Type B pancreatic cell (in vitro differentiated cells): Measurements from ENCODE around the gene TRAPPC3. TPM values are rescaled to one million over a fixed set of nuclear protein-coding genes. Genes with fewer than 3 reads are reported as not detected.

Source experiments
- DNase-seq: peaks from one replicate; pipeline ENCODE4 v3.0.0; 2021; ENCODE audit warnings: mixed read lengths; ENCODE audit not compliant: unreplicated experiment; ENCODE audit errors: extremely low spot score
- H3K27ac Mint-ChIP-seq: 2 replicates; pipeline ENCODE4 v1.8.0; 2021; ENCODE audit warnings: mild to moderate bottlenecking, mixed read lengths
- H3K27me3 Mint-ChIP-seq: 2 replicates; pipeline ENCODE4 v1.8.0; 2021; ENCODE audit warnings: mixed read lengths
- H3K36me3 Mint-ChIP-seq: 2 replicates; pipeline ENCODE4 v1.8.0; 2021; ENCODE audit warnings: mixed read lengths
- H3K4me1 Mint-ChIP-seq: one replicate; pipeline ENCODE4 v1.8.0; 2021; ENCODE audit warnings: mixed read lengths; ENCODE audit not compliant: unreplicated experiment
- H3K4me3 Mint-ChIP-seq: 2 replicates; pipeline ENCODE4 v1.8.0; 2021; ENCODE audit warnings: mild to moderate bottlenecking, mixed read lengths
- H3K9me3 Mint-ChIP-seq: 2 replicates; pipeline ENCODE4 v1.8.0; 2021; ENCODE audit warnings: mixed read lengths
- CTCF ChIP-seq: fragments of 200-600 bp; sonication (generic); conservative IDR thresholded peaks from 2 replicates; pipeline ENCODE4 v1.5.0; 2021; ENCODE audit warnings: antibody characterized with exemption, mild to moderate bottlenecking
- total RNA-seq: library from RNA; stranded (reverse); gene quantifications from 2 replicates; pipeline ENCODE4 v1.2.1, GENCODE V29; 2021; ENCODE audit warnings: low replicate concordance

The TRAPPC3 gene
- total RNA-seq, 1 donor from 2014 or later = 63.4 TPM

GRCh38 chr1:36118447-36119204, 30.7 kb downstream of the TRAPPC3 start:
- Mint-ChIP-seq H3K9me3 (no peaks in the 10 kb centered on the region), H3K27ac (no peak overlapping the region), H3K4me1 (peaks cover 20% of the 10 kb centered on the region), H3K36me3 (no peaks in the 10 kb centered on the region), H3K27me3 (peaks cover 27% of the 10 kb centered on the region), H3K4me3 (no peak overlapping the region)
- no peak for TF ChIP-seq CTCF
- DNase-seq = no peak

DNA sequence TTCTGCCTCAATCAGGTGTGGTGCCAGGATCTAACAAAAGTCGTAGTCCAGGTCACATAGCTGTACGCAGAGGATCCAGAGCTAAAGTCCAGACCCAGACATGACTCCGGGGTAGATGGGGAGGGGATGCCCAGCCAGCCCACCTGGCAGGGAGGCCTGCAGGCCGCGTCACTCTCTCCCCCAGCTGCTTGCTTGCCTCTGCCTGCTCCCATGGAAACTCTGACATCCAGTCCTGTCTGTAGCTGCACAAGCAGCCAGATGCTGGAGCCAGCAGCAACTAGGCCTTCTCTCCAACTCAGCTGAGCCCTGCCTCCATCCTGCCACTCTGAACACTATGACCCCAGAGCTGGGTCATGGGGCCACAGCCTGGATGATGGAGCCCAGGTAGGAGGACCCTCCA, 32.4 kb downstream of the TRAPPC3 start:
- TF ChIP-seq CTCF = no peak
- H3K4me3 Mint-ChIP-seq = no peak overlapping the region
- no peaks in the 10 kb centered on the region for H3K36me3 Mint-ChIP-seq
- H3K4me1 Mint-ChIP-seq = peaks cover 3% of the 10 kb centered on the region
- no peaks in the 10 kb centered on the region for H3K9me3 Mint-ChIP-seq
- peaks cover 17% of the 10 kb centered on the region for H3K27me3 Mint-ChIP-seq
- DNase-seq = no peak
- H3K27ac Mint-ChIP-seq = no peak overlapping the region

DNA sequence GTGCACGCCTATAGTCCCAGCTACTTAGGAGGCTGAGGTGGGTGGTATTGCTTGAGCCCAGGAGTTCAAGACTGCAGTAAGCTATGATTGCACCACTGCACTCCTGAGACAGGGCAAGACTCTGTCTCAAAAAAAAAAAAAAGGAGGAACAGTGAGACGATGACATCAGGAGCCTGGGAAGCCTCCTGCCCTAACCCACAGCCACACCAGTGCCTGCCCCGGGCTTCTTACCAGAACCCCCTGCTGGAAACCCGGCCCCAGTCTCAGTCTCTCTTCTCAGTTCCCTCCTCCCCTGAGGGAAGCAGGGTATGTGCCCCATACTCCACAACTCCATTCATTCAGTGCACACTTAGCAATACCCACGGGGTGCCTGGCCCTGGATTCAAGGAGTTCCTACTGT, 33.4 kb downstream of the TRAPPC3 start:
- no peaks in the 10 kb centered on the region for H3K9me3 Mint-ChIP-seq
- no peak for DNase-seq
- no peak overlapping the region for H3K4me3 Mint-ChIP-seq
- no peaks in the 10 kb centered on the region for H3K36me3 Mint-ChIP-seq
- H3K4me1 Mint-ChIP-seq = peaks cover 11% of the 10 kb centered on the region
- no peak for TF ChIP-seq CTCF
- H3K27me3 Mint-ChIP-seq = peaks cover 14% of the 10 kb centered on the region
- H3K27ac Mint-ChIP-seq = no peak overlapping the region

- no peaks in the 10 kb centered on the region for H3K9me3 Mint-ChIP-seq
- H3K36me3 Mint-ChIP-seq = no peaks in the 10 kb centered on the region
- DNase-seq = no peak
- no peak overlapping the region for H3K4me3 Mint-ChIP-seq
- no peak overlapping the region for H3K27ac Mint-ChIP-seq
- peaks cover 14% of the 10 kb centered on the region for H3K27me3 Mint-ChIP-seq
- TF ChIP-seq CTCF = no peak
- H3K4me1 Mint-ChIP-seq = peaks cover 11% of the 10 kb centered on the region
Observed at GRCh38 chr1:36115200-36115669, 34.1 kb downstream of the TRAPPC3 start.

DNA sequence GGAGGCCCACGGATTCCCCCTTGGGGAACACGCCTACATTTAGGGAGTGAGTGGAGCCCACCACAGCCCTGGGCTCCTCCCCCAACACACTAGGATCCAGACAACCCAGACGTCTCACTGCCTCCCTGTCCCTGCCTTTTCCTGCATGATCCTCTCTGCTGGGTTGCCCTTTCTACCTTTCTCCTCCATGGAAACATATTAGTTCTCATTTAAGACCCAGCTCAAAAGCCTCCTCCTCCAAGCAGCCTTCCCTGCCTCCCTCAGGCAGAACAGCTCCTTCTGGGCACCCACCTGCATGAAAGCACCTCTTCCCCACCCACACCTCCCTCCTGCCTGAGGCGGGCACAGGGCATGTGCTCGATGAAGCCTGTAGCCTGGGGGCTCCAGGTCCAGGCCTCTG, 34.9 kb downstream of the TRAPPC3 start:
- no peak for DNase-seq
- Mint-ChIP-seq H3K27me3 (peaks cover 12% of the 10 kb centered on the region), H3K4me1 (peaks cover 7% of the 10 kb centered on the region), H3K36me3 (no peaks in the 10 kb centered on the region), H3K9me3 (no peaks in the 10 kb centered on the region), H3K27ac (no peak overlapping the region), H3K4me3 (no peak overlapping the region)
- no peak for TF ChIP-seq CTCF
